H1 (cell line): Measurements from ENCODE around the gene IGSF23. TPM values are rescaled to one million over a fixed set of nuclear protein-coding genes. Genes with fewer than 3 reads are reported as not detected.

ENCODE experiments used
- CTCF ChIA-PET: fragments of 300-600 bp; sonication (Branson Sonifier 250); formaldehyde crosslinking; loops from one replicate; lab custom pipeline; 2021; ENCODE audit not compliant: partially characterized antibody; lab: Charles Lee
- POLR2A ChIA-PET: fragments of 300-600 bp; sonication (Branson Sonifier 250); formaldehyde crosslinking; loops from one replicate; lab custom pipeline; 2021; ENCODE audit warnings: inconsistent platforms; ENCODE audit not compliant: partially characterized antibody; lab: Charles Lee
- DNase-seq, 2 experiments: peaks; one replicate each; pipeline versions ENCODE4 v3.0.0 to v3.0.0-alpha.2; 2010 to 2022; ENCODE audit warnings: low spot score in 2 of 2, low read depth in 1 of 2, mixed read lengths in 1 of 2
- FAIRE-seq: peaks from 2 replicates; lab custom pipeline; 2011; peaks lifted over from hg19 to GRCh38; lab: Jason Lieb, UNC
- H2AFZ ChIP-seq: 2 replicates; pipeline ENCODE4 v1.8.1; 2012; ENCODE audit warnings: low read length, inconsistent platforms
- H2AK5ac ChIP-seq: 2 replicates; pipeline ENCODE4 v1.6.1; 2013; ENCODE audit warnings: low read depth, low read length
- H2BK120ac ChIP-seq: replicated peaks from 2 replicates; pipeline ENCODE3; 2013; ENCODE audit warnings: low read depth, low read length, inconsistent platforms
- H2BK12ac ChIP-seq: 2 replicates; pipeline ENCODE4 v1.6.1; 2013; ENCODE audit warnings: low read depth, low read length
- H2BK15ac ChIP-seq: 2 replicates; pipeline ENCODE4 v1.6.1; 2013; ENCODE audit warnings: low read length
- H2BK20ac ChIP-seq: 2 replicates; pipeline ENCODE4 v1.6.1; 2013; ENCODE audit warnings: low read length
- H2BK5ac ChIP-seq: 2 replicates; pipeline ENCODE4 v1.6.1; 2013; ENCODE audit warnings: low read depth, low read length
- H3K14ac ChIP-seq: 2 replicates; pipeline ENCODE4 v1.6.1; 2013; ENCODE audit warnings: inconsistent platforms; ENCODE audit not compliant: insufficient read length
- H3K18ac ChIP-seq: 2 replicates; pipeline ENCODE4 v1.6.1; 2013; ENCODE audit warnings: low read length; ENCODE audit errors: extremely low read depth
- H3K23ac ChIP-seq: 2 replicates; pipeline ENCODE4 v1.6.1; 2013; ENCODE audit warnings: inconsistent platforms; ENCODE audit not compliant: insufficient read length
- H3K23me2 ChIP-seq: 2 replicates; pipeline ENCODE4 v1.6.1; 2013; ENCODE audit warnings: low read depth, low read length
- H3K27ac ChIP-seq: 2 replicates; pipeline ENCODE4 v1.6.1; 2011; ENCODE audit warnings: low read depth, low read length, inconsistent platforms
- H3K27me3 ChIP-seq, 4 experiments: replicated peaks in 1 of 4; 1 replicate in 1 of 4; 2 replicates in 3 of 4; pipeline versions ENCODE4 v1.6.1 to v1.8.1; 2011 to 2013; ENCODE audit warnings: low read length in 3 of 4, mild to moderate bottlenecking in 3 of 4, inconsistent platforms in 2 of 4, mixed read lengths in 2 of 4, moderate library complexity in 1 of 4; ENCODE audit not compliant: control insufficient read depth in 3 of 4, insufficient read depth in 3 of 4; ENCODE audit errors: extremely low read depth in 1 of 4
- H3K36me3 ChIP-seq, 4 experiments: 2 replicates each; pipeline versions ENCODE4 v1.6.1 to v1.8.1; 2011 to 2013; ENCODE audit warnings: mild to moderate bottlenecking in 4 of 4, low read length in 3 of 4, moderate library complexity in 2 of 4, control low read depth in 1 of 4, inconsistent platforms in 1 of 4; ENCODE audit not compliant: insufficient read depth in 4 of 4, control insufficient read depth in 2 of 4
- H3K4ac ChIP-seq: replicated peaks from 2 replicates; pipeline ENCODE3; 2013; ENCODE audit warnings: low read length, low read depth, mixed read lengths, inconsistent platforms; ENCODE audit not compliant: insufficient read length
- H3K4me1 ChIP-seq, 4 experiments: replicated peaks in 1 of 4; 1 replicate in 1 of 4; 2 replicates in 3 of 4; pipeline versions ENCODE4 v1.6.1 to v1.8.1; 2011 to 2013; ENCODE audit warnings: low read length in 3 of 4, inconsistent platforms in 2 of 4, mixed read lengths in 1 of 4; ENCODE audit not compliant: insufficient read depth in 4 of 4, control insufficient read depth in 3 of 4
- H3K4me2 ChIP-seq, 2 experiments: 2 replicates each; pipeline versions ENCODE4 v1.6.1 to v1.8.1; 2011 to 2013; ENCODE audit warnings: low read depth in 2 of 2, low read length in 2 of 2, control low read depth in 1 of 2, inconsistent platforms in 1 of 2, mild to moderate bottlenecking in 1 of 2; ENCODE audit not compliant: insufficient read depth in 1 of 2
- H3K4me3 ChIP-seq, 4 experiments: fragments of 200-600, 300-600 bp in 1 of 4; sonication (generic), shearing (Covaris generic), sonication (Bioruptor Twin) in 1 of 4; 2 replicates each; pipeline versions ENCODE4 v1.5.1 to v1.8.1; 2011 to 2016; ENCODE audit warnings: low read length in 4 of 4, low read depth in 3 of 4, control low read depth in 2 of 4, inconsistent platforms in 2 of 4, mild to moderate bottlenecking in 2 of 4, mixed read lengths in 1 of 4, moderate library complexity in 1 of 4; ENCODE audit not compliant: insufficient read depth in 2 of 4; ENCODE audit errors: extremely low read depth in 1 of 4
- H3K56ac ChIP-seq: replicated peaks from 2 replicates; pipeline ENCODE3; 2013; ENCODE audit warnings: low read depth, mild to moderate bottlenecking, mixed read lengths, low read length, inconsistent platforms; ENCODE audit not compliant: insufficient read length
- H3K79me1 ChIP-seq: 2 replicates; pipeline ENCODE4 v1.6.1; 2013; ENCODE audit warnings: low read depth, low read length, control low read depth
- H3K79me2 ChIP-seq, 2 experiments: 2 replicates each; pipeline versions ENCODE4 v1.6.1 to v1.8.1; 2012 to 2013; ENCODE audit warnings: low read length in 2 of 2, mild to moderate bottlenecking in 2 of 2, inconsistent platforms in 1 of 2; ENCODE audit not compliant: insufficient read depth in 2 of 2, control insufficient read depth in 1 of 2
- H3K9ac ChIP-seq, 4 experiments: replicated peaks in 1 of 4; 1 replicate in 1 of 4; 2 replicates in 3 of 4; pipeline versions ENCODE4 v1.6.1 to v1.8.1; 2011 to 2013; ENCODE audit warnings: low read depth in 3 of 4, low read length in 3 of 4, control low read depth in 2 of 4, mild to moderate bottlenecking in 2 of 4, moderate library complexity in 2 of 4, inconsistent platforms in 1 of 4; ENCODE audit errors: extremely low read depth in 1 of 4
- H3K9me3 ChIP-seq, 2 experiments: 2 replicates each; pipeline versions ENCODE4 v1.6.1 to v1.8.1; 2012 to 2013; ENCODE audit warnings: mild to moderate bottlenecking in 2 of 2, moderate library complexity in 2 of 2, control low read depth in 1 of 2, inconsistent platforms in 1 of 2, low read depth in 1 of 2, low read length in 1 of 2, mixed read lengths in 1 of 2; ENCODE audit not compliant: insufficient read depth in 2 of 2
- H4K20me1 ChIP-seq, 2 experiments: replicated peaks in 1 of 2; 2 replicates each; pipeline versions ENCODE3 to v1.8.1; 2011 to 2013; ENCODE audit warnings: inconsistent platforms in 2 of 2, low read length in 2 of 2, mild to moderate bottlenecking in 1 of 2; ENCODE audit not compliant: insufficient read depth in 2 of 2, control insufficient read depth in 1 of 2
- H4K5ac ChIP-seq: 2 replicates; pipeline ENCODE4 v1.6.1; 2013; ENCODE audit warnings: low read length, low read depth, mixed read lengths, inconsistent platforms; ENCODE audit not compliant: insufficient read length
- H4K8ac ChIP-seq: 2 replicates; pipeline ENCODE4 v1.8.0; 2013; ENCODE audit warnings: mild to moderate bottlenecking, moderate library complexity, low read length, inconsistent platforms; ENCODE audit not compliant: insufficient read depth; ENCODE audit errors: extremely low read depth
- H4K91ac ChIP-seq: replicated peaks from 2 replicates; pipeline ENCODE3; 2013; ENCODE audit warnings: low read length, mixed read lengths, inconsistent platforms; ENCODE audit not compliant: insufficient read length
- ASH2L ChIP-seq: fragments of 200-600, 300-600 bp; sonication (generic); IDR thresholded peaks from one replicate; pipeline ENCODE4 v1.7.1; 2017; ENCODE audit warnings: low read length
- ATF3 ChIP-seq: IDR thresholded peaks from 2 replicates; pipeline ENCODE4 v1.6.1; 2011; ENCODE audit warnings: low read depth, mild to moderate bottlenecking, low read length; ENCODE audit not compliant: insufficient read depth
- CBX5 ChIP-seq: fragments of 300-800, 300-1000 bp; sonication (generic); IDR thresholded peaks from 2 replicates; pipeline ENCODE4 v1.7.1; 2016; ENCODE audit warnings: antibody characterized with exemption, low read length, low read depth
- CBX8 ChIP-seq: fragments of 300-800, 300-1000 bp; sonication (generic); IDR thresholded peaks from 2 replicates; pipeline ENCODE4 v1.7.1; 2016; ENCODE audit warnings: low read depth, low read length, borderline replicate concordance
- CHD1 ChIP-seq: IDR thresholded peaks from 2 replicates; pipeline ENCODE4 v1.6.1; 2012; ENCODE audit warnings: low read depth, low read length, improper control_type of control experiment
- CTBP2 ChIP-seq: IDR thresholded peaks from 2 replicates; pipeline ENCODE4 v1.7.0; 2011; ENCODE audit warnings: borderline replicate concordance, mild to moderate bottlenecking, moderate library complexity, mixed read lengths, low read length; ENCODE audit not compliant: insufficient read depth, insufficient read length
- EGR1 ChIP-seq: IDR thresholded peaks from 2 replicates; pipeline ENCODE4 v1.6.1; 2011; ENCODE audit warnings: low read depth, low read length, borderline replicate concordance
- HDAC2 ChIP-seq, 2 experiments: fragments of 300-600 bp in 1 of 2; sonication (generic) in 1 of 2; IDR thresholded peaks; 2 replicates each; pipeline ENCODE4 v1.6.1; 2011 to 2012; ENCODE audit warnings: low read depth in 2 of 2, low read length in 2 of 2, mild to moderate bottlenecking in 2 of 2, moderate library complexity in 2 of 2, borderline replicate concordance in 1 of 2, inconsistent platforms in 1 of 2
- HDAC6 ChIP-seq: IDR thresholded peaks from one replicate; pipeline ENCODE4 v1.7.1; 2012; ENCODE audit warnings: low read depth, mild to moderate bottlenecking, inconsistent platforms, low read length, moderate library complexity
- KDM1A ChIP-seq: fragments of 200-600, 300-600 bp; sonication (generic); IDR thresholded peaks from 2 replicates; pipeline ENCODE4 v1.7.1; 2016; ENCODE audit warnings: mild to moderate bottlenecking, low read length, borderline replicate concordance
- MAFK ChIP-seq: IDR thresholded peaks from 2 replicates; pipeline ENCODE4 v1.6.1; 2012; ENCODE audit warnings: low read depth, mild to moderate bottlenecking, improper control_type of control experiment, low read length
- SRF ChIP-seq: IDR thresholded peaks from 2 replicates; pipeline ENCODE4 v1.6.1; 2011; ENCODE audit warnings: mild to moderate bottlenecking, low read depth, low read length, moderate library complexity
- TAF1 ChIP-seq: IDR thresholded peaks from 2 replicates; pipeline ENCODE4 v1.6.1; 2011; ENCODE audit warnings: mild to moderate bottlenecking, low read depth, low read length
- WGBS, 2 experiments: shearing (Covaris generic) in 1 of 2; methylation state at CpG; one replicate each; pipeline versions ENCODE4 v1.1.6 to v1.1.7; 2013 to 2015; ENCODE audit warnings: low lambda C conversion rate in 2 of 2, mixed read lengths in 2 of 2, inconsistent platforms in 1 of 2, low coverage in 1 of 2, missing lambda C conversion rate in 1 of 2; ENCODE audit not compliant: insufficient replicate concordance in 2 of 2, insufficient coverage in 1 of 2, insufficient read length in 1 of 2; ENCODE audit errors: extremely low coverage in 1 of 2, missing lambda C conversion rate in 1 of 2; 5-methylcytosine and 5-hydroxymethylcytosine counted together
- polyA plus RNA-seq, 7 experiments: library from polyadenylated mRNA; depleted of rRNA in 3 of 7; stranded (reverse) in 5 of 7; unstranded in 2 of 7; fragments of >200 nt in 5 of 7; fragments of 200-250 nt in 2 of 7; gene quantifications; 1 replicate in 5 of 7; 2 replicates in 1 of 7; 4 replicates in 1 of 7; pipeline versions ENCODE4 v1.2.1 to v1.2.3, GENCODE V29; 2011 to 2013; ENCODE audit warnings: missing spikeins in 2 of 7, mixed read lengths in 2 of 7
- total RNA-seq: library from RNA; stranded (reverse); fragmentation: NEBNext Ultra II Directional; extraction: Animal tissue kit (Norgen Biotek cat#: 25700); gene quantifications from 2 replicates; pipeline ENCODE4 v1.2.1, GENCODE V29; 2021

Gene IGSF23
- total and polyA plus RNA-seq, 2 of the 8 experiments (the other 6 are each of a cell fraction or from before 2014, with no cell fraction given), result not detected

- Histone ChIP-seq H4K20me1 (no peaks in the 10 kb centered on the region), H3K27ac (no peak overlapping the region), H2AK5ac (no peak overlapping the region), H2AFZ (no peak overlapping the region), H3K36me3 (peaks cover 6 to 27% (median 14%) of the 10 kb centered on the region in 4 experiments; a peak in 5 of 8 replicates), H3K18ac (no peak overlapping the region), H4K8ac (no peak overlapping the region), H2BK15ac (no peak overlapping the region), H3K4ac (no peak overlapping the region), H2BK120ac (no peak overlapping the region), H3K4me1 (peaks cover 0 to 2% (median 0%) of the 10 kb centered on the region in 4 experiments; a peak in 3 of 7 replicates), H3K79me2 (no peaks in the 10 kb centered on the region), H3K79me1 (no peaks in the 10 kb centered on the region), H2BK5ac (no peak overlapping the region), H2BK12ac (no peak overlapping the region), H3K23me2 (no peaks in the 10 kb centered on the region), H3K9ac (no peak overlapping the region), H3K27me3 (no peaks in the 10 kb centered on the region), H3K4me2 (no peak overlapping the region), H3K14ac (no peak overlapping the region), H2BK20ac (no peak overlapping the region), H4K5ac (no peak overlapping the region), H3K23ac (no peak overlapping the region), H3K9me3 (no peaks in the 10 kb centered on the region), H4K91ac (no peak overlapping the region), H3K56ac (no peak overlapping the region), H3K4me3 (no peak overlapping the region)
- ChIA-PET CTCF (interaction anchor here (0.9 to 13.3 kb wide), 11 partner anchors 14 to 121 kb away, joined by 3 to 126 read pairs (median 6); no protein-coding TSS in a partner anchor), POLR2A (interaction anchor here (1.1 to 2.2 kb wide), 3 partner anchors 11 to 113 kb away, joined by 3 to 5 read pairs (median 3); no protein-coding TSS in a partner anchor)
- FAIRE-seq, result no peak
- WGBS, 2 experiments, result 94% methylated on average over 7 of the region's 7 CpGs; no CpG with 5 or more reads in 1 of the 2 experiments
- TF ChIP-seq CHD1, result no peak
- no peak for TF ChIP-seq EGR1
- TF ChIP-seq HDAC6, result no peak
- no peak for TF ChIP-seq TAF1
- no peak for TF ChIP-seq SRF
- TF ChIP-seq ATF3, result no peak
- no peak for TF ChIP-seq KDM1A
- no peak for TF ChIP-seq CBX8
- no peak for TF ChIP-seq CBX5
- no peak for TF ChIP-seq HDAC2 (IDR thresholded peaks at IDR 0.05; ENCODE audit: borderline replicate concordance in 1 of 2, low read depth in 2 of 2, low read length in 2 of 2)
- TF ChIP-seq MAFK, result no peak
- no peak for TF ChIP-seq CTBP2
- no peak for TF ChIP-seq ASH2L
- DNase-seq, result no peak
These were observed 48.5 kb downstream of the IGSF23 start for GRCh38 chr19:44661904-44662303.
